Stomach (tissue), 9 donors: ENCODE results near the gene COPZ2. TPM values are rescaled to one million over a fixed set of nuclear protein-coding genes. Genes with fewer than 3 reads are reported as not detected.
"Not testable (repeated sequence)": the region's sequence is repeated elsewhere in the genome, so short reads cannot be mapped to it uniquely, and the experiment has no call there.

ENCODE experiments used
- DNase-seq, 2 donors: peaks; one replicate each; pipeline versions ENCODE4 v3.0.0 to v3.0.0-alpha.2; 2013 to 2019
- H3K27ac ChIP-seq, 5 donors: fragments of 200-600 bp in 4 of 5; sonication (generic) in 4 of 5; one replicate each; pipeline ENCODE4 v1.5.1; 2013 to 2019; ENCODE audit warnings: mild to moderate bottlenecking in 1 of 5, moderate library complexity in 1 of 5
- H3K27me3 ChIP-seq, 3 donors: fragments of 200-600 bp; sonication (generic); one replicate each; pipeline ENCODE4 v1.5.1; 2017 to 2019; ENCODE audit warnings: mixed run types in 1 of 3
- H3K36me3 ChIP-seq, 4 donors: fragments of 200-600 bp; sonication (generic); 1 replicate in 3 of 4; 2 replicates in 1 of 4; pipeline ENCODE4 v1.5.1; 2016 to 2019
- H3K4me1 ChIP-seq, 4 donors: fragments of 200-600 bp; sonication (generic); one replicate each; pipeline ENCODE4 v1.5.1; 2016 to 2019
- H3K4me3 ChIP-seq, 4 donors: fragments of 200-600 bp; sonication (generic) in 3 of 4; one replicate each; pipeline ENCODE4 v1.5.1; 2016 to 2019; ENCODE audit warnings: mild to moderate bottlenecking in 1 of 4
- H3K9me3 ChIP-seq, 4 donors: fragments of 200-600 bp; sonication (generic); one replicate each; pipeline ENCODE4 v1.5.1; 2016 to 2019
- EP300 ChIP-seq: sonication (generic); formaldehyde crosslinking; IDR thresholded peaks from one replicate; pipeline ENCODE4 v1.6.1; 2017; ENCODE audit warnings: antibody characterized with exemption
- POLR2A ChIP-seq, 4 donors: fragments of 450-650 bp; IDR thresholded peaks; one replicate each; pipeline ENCODE4 v1.6.1; 2016; ENCODE audit warnings: antibody characterized with exemption in 4 of 4, control low read depth in 2 of 4, mild to moderate bottlenecking in 1 of 4, moderate library complexity in 1 of 4
- POLR2AphosphoS5 ChIP-seq, 3 donors: sonication (generic); formaldehyde crosslinking; IDR thresholded peaks; one replicate each; pipeline ENCODE4 v1.6.1; 2016; ENCODE audit warnings: antibody characterized with exemption in 3 of 3
- WGBS, 5 donors: extraction: QIAGEN DNeasy Blood & Tissue Kit in 3 of 5; methylation state at CpG; one replicate each; pipeline versions ENCODE4 v1.1.5 to v1.1.7; 2013 to 2018; 5-methylcytosine and 5-hydroxymethylcytosine counted together
- intact Hi-C: fragments of 100-400 bp; cut with DNase I; formaldehyde crosslinking; loops from one replicate; pipeline ENCODE4 v1.15.1; 2023; ENCODE audit warnings: low total_unique reads
- polyA plus RNA-seq, 3 donors: library from polyadenylated mRNA; stranded (reverse); fragments of 200-250 nt; gene quantifications; one replicate each; pipeline ENCODE4 v1.2.3, GENCODE V29; 2013
- total RNA-seq, 5 donors: library from RNA; depleted of rRNA; stranded (reverse); fragments of >200 nt; gene quantifications; one replicate each; pipeline versions ENCODE4 v1.1.0 to v1.2.3, GENCODE V29; 2014 to 2016
- TF ChIP-seq, protein P1 (sequence below), 7 experiments: fragments of 450-650 bp in 4 of 7; fragments of 200-600 bp in 3 of 7; sonication (generic) in 3 of 7; IDR thresholded peaks; one replicate each; pipeline ENCODE4 v1.5.1; 2016 to 2019; ENCODE audit warnings: antibody characterized with exemption in 7 of 7, control low read depth in 2 of 7, mild to moderate bottlenecking in 1 of 7
- donor health status: healthy with polysubstance abuse.
- donor health status: Bipolar disorder and iron deficiency.
- donor health status: healthy.

Gene COPZ2
- total and polyA plus RNA-seq, 8 donors, result 6.8 to 187 (median 17.0) TPM

DNA sequence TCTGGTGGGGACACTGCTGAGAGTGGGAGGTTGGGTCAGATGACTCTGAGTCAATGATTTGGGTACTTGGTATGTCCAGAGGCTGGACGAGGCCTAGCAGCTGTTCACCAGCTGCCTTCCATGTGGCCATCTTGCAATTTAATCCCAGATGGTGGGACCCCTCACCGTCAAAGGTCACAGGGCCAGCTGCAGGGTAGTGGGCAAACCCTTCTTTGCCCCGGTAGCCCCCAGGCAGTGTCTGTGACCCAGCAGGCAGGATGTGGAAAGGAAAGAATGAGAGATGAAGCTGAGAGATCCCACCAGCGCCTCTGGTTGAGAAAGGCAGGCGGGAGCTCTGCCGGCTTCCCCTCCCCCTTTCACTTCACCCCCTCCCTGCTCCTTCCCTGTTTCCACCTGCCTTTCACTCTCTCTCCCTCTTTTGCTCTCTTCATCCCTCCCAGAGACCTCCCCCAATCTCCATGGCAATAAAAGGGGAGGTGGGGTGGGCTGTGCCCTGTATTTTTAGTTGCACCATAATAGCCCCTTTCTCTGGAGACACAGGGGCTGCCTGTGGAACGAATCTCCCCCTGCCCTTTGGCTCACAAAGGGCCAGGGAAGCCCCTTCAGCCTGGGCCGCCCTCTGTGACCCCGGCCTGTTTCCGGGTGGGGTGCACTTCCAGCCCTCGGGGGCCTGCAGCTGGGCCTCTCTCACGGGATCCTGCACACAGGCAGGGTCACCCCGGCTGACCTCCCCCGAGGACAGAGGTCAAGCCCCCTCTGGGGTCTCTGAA, 46.5 kb downstream of the COPZ2 start:
- peaks cover 11 to 24% (median 15%) of the 10 kb centered on the region in 4 donors for H3K4me1 ChIP-seq
- H3K27me3 ChIP-seq, result peaks cover 0 to 10% (median 0%) of the 10 kb centered on the region in 3 donors
- no peaks in the 10 kb centered on the region for H3K36me3 ChIP-seq
- WGBS, 5 donors, result 66 to 74% (median 70%) methylated on average over 12 to 14 of the region's 14 CpGs
- intact Hi-C loops, result no loop called here
- no peak for DNase-seq
- no peak overlapping the region for H3K27ac ChIP-seq
- no peak overlapping the region for H3K4me3 ChIP-seq
- TF ChIP-seq EP300, result no peak
- no peak for TF ChIP-seq POLR2A (IDR thresholded peaks at IDR 0.05)
- no peak for TF ChIP-seq POLR2AphosphoS5 (IDR thresholded peaks at IDR 0.05)
- TF ChIP-seq, protein P1, sequence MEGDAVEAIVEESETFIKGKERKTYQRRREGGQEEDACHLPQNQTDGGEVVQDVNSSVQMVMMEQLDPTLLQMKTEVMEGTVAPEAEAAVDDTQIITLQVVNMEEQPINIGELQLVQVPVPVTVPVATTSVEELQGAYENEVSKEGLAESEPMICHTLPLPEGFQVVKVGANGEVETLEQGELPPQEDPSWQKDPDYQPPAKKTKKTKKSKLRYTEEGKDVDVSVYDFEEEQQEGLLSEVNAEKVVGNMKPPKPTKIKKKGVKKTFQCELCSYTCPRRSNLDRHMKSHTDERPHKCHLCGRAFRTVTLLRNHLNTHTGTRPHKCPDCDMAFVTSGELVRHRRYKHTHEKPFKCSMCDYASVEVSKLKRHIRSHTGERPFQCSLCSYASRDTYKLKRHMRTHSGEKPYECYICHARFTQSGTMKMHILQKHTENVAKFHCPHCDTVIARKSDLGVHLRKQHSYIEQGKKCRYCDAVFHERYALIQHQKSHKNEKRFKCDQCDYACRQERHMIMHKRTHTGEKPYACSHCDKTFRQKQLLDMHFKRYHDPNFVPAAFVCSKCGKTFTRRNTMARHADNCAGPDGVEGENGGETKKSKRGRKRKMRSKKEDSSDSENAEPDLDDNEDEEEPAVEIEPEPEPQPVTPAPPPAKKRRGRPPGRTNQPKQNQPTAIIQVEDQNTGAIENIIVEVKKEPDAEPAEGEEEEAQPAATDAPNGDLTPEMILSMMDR (IDR thresholded peaks at IDR 0.05), result no peak
- H3K9me3 ChIP-seq, result no peaks in the 10 kb centered on the region

DNA sequence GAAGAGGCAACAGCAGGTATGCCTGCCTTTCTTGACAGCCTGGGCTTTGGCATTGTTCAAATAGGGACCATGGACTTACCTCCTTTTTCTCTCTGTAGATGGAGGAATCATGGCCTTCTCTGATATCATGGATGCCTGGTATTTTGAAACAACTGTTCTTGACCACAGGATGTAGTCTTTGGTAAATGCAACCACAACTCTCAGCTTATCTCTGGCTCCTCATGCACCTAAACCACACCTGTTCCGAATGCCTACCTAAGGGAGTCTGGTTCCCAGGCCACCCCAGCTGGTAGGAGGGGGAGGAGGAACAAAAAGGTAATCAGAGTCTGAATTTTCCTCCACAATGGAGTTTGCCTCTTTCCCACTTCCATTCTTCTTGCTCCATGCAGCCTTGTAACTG, 47.9 kb downstream of the COPZ2 start:
- DNase-seq, result no peak
- no peak for TF ChIP-seq EP300
- TF ChIP-seq, protein P1 (IDR thresholded peaks at IDR 0.05), result no peak
- Histone ChIP-seq H3K36me3 (peaks cover 0 to 6% (median 3%) of the 10 kb centered on the region in 4 donors), H3K9me3 (no peaks in the 10 kb centered on the region), H3K27ac (no peak overlapping the region), H3K4me3 (no peak overlapping the region), H3K27me3 (peaks cover 0 to 2% (median 0%) of the 10 kb centered on the region in 3 donors), H3K4me1 (peaks cover 11 to 24% (median 15%) of the 10 kb centered on the region in 4 donors)
- intact Hi-C loops, result no loop called here
- WGBS, 5 donors, result 29 to 56% (median 47%) methylated on average over 1 of the region's 1 CpG

DNA sequence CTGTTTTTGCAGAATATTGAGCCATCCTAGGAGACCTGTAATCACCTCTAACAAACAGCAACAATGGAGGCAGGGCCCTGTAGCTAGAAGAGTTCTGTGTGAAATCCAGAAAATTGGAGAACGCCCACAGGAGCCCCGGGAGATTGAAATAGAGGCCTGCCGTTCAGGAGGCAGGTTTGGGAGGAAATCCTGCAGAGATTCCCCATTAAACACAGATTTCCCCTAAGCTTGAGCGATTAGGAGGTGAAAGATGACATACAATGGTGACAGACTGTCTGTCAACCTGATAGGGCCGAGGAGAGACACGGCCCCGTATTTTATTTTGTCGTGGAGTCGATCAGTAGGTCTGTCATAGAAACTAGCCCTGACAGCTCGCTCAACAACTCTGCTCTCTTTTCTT, 48.4 kb downstream of the COPZ2 start:
- DNase-seq, result no peak
- Histone ChIP-seq H3K27me3 (no peaks in the 10 kb centered on the region), H3K27ac (no peak overlapping the region), H3K9me3 (no peaks in the 10 kb centered on the region), H3K4me1 (peaks cover 11 to 24% (median 15%) of the 10 kb centered on the region in 4 donors), H3K36me3 (peaks cover 0 to 12% (median 8%) of the 10 kb centered on the region in 4 donors), H3K4me3 (no peak overlapping the region)
- 82 to 89% (median 87%) methylated on average over 10 of the region's 10 CpGs for WGBS, 5 donors
- no peak for TF ChIP-seq POLR2A (IDR thresholded peaks at IDR 0.05)
- TF ChIP-seq, protein P1 (IDR thresholded peaks at IDR 0.05), result no peak
- no peak for TF ChIP-seq EP300
- no peak for TF ChIP-seq POLR2AphosphoS5 (IDR thresholded peaks at IDR 0.05)
- intact Hi-C loops, result no loop called here

DNA sequence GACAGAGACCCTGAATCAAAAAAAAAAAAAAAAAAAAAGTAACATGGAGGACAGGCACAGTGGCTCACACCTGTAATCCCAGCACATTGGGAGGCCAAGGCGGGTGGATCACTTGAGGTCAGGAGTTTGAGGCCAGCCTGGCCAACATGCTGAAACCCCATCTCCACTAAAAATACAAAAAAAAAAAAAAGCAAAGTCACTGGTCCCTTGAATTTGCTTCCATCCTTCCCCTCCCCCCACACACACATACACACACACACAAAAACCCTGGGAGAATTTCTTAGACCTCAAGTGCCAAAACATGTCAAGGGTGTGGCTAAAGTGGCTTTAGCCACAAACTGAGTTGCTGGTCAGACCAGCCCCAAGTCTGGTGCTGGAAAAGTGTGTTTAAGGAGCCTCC, 49.2 kb downstream of the COPZ2 start:
- H3K4me1 ChIP-seq, result peaks cover 11 to 30% (median 18%) of the 10 kb centered on the region in 4 donors
- H3K9me3 ChIP-seq, H3K4me3 ChIP-seq, H3K27me3 ChIP-seq, intact Hi-C loops, H3K27ac ChIP-seq, DNase-seq: not testable (repeated sequence)
- WGBS, 5 donors, result 88 to 100% (median 100%) methylated on average over 1 of the region's 1 CpG
- H3K36me3 ChIP-seq, result peaks cover 0 to 16% (median 14%) of the 10 kb centered on the region in 4 donors
